Measurements from ENCODE around the gene SESTD1. TPM values are rescaled to one million over a fixed set of nuclear protein-coding genes. Genes with fewer than 3 reads are reported as not detected.

SESTD1 gene
- total RNA-seq, 2 donors from 2014 or later: 35.3 to 62.2 TPM

GRCh38 chr2:179071810-179072355, 192.7 kb downstream of the SESTD1 start:
- Histone ChIP-seq H3K36me3 (no peaks in the 10 kb centered on the region), H3K4me3 (no peak overlapping the region), H3K9me3 (no peaks in the 10 kb centered on the region), H3K27me3 (replicated peaks; ENCODE audit: insufficient read depth) (no peaks in the 10 kb centered on the region), H3K4me1 (ENCODE audit: control insufficient read depth in 1 of 2, low read depth in 2 of 2) (no peaks in the 10 kb centered on the region), H3K27ac (no peak overlapping the region)
- ATAC-seq (ENCODE audit: insufficient number of reproducible peaks, low FRiP score, low read depth) (no peak), DNase-seq (ENCODE audit: low spot score) (no peak)
- no peak for TF ChIP-seq CTCF (IDR thresholded peaks at IDR 0.05)

GRCh38 chr2:179070895-179071294, 193.7 kb downstream of the SESTD1 start:
- H3K36me3 ChIP-seq: no peaks in the 10 kb centered on the region
- TF ChIP-seq CTCF (IDR thresholded peaks at IDR 0.05): no peak
- DNase-seq (ENCODE audit: low spot score) (no peak), ATAC-seq (ENCODE audit: insufficient number of reproducible peaks, low FRiP score, low read depth) (no peak)
- H3K4me3 ChIP-seq: no peak overlapping the region
- H3K4me1 ChIP-seq (ENCODE audit: control insufficient read depth in 1 of 2, low read depth in 2 of 2): no peaks in the 10 kb centered on the region
- H3K27ac ChIP-seq: no peak overlapping the region
- no peaks in the 10 kb centered on the region for H3K9me3 ChIP-seq
- H3K27me3 ChIP-seq (replicated peaks; ENCODE audit: insufficient read depth): no peaks in the 10 kb centered on the region

- Histone ChIP-seq H3K27me3 (replicated peaks; ENCODE audit: insufficient read depth) (no peaks in the 10 kb centered on the region), H3K36me3 (no peaks in the 10 kb centered on the region), H3K4me1 (ENCODE audit: control insufficient read depth in 1 of 2, low read depth in 2 of 2) (no peaks in the 10 kb centered on the region), H3K27ac (no peak overlapping the region), H3K4me3 (no peak overlapping the region), H3K9me3 (no peaks in the 10 kb centered on the region)
- DNase-seq (ENCODE audit: low spot score): no peak
- no peak for ATAC-seq (ENCODE audit: insufficient number of reproducible peaks, low FRiP score, low read depth)
- no peak for TF ChIP-seq CTCF (IDR thresholded peaks at IDR 0.05)
Measured at GRCh38 chr2:179069685-179070084, 194.9 kb downstream of the SESTD1 start.

GRCh38 chr2:179068991-179069643, 195.5 kb downstream of the SESTD1 start:
- no peak for ATAC-seq (ENCODE audit: insufficient number of reproducible peaks, low FRiP score, low read depth)
- TF ChIP-seq CTCF (IDR thresholded peaks at IDR 0.05): no peak
- H3K27ac ChIP-seq: no peak overlapping the region
- H3K4me1 ChIP-seq (ENCODE audit: control insufficient read depth in 1 of 2, low read depth in 2 of 2): no peaks in the 10 kb centered on the region
- no peak overlapping the region for H3K4me3 ChIP-seq
- H3K36me3 ChIP-seq: no peaks in the 10 kb centered on the region
- H3K27me3 ChIP-seq (replicated peaks; ENCODE audit: insufficient read depth): no peaks in the 10 kb centered on the region
- no peaks in the 10 kb centered on the region for H3K9me3 ChIP-seq
- DNase-seq (ENCODE audit: low spot score): no peak

GRCh38 chr2:179059026-179059700, 205.5 kb downstream of the SESTD1 start:
- DNase-seq (ENCODE audit: low spot score): no peak
- no peak for TF ChIP-seq CTCF (IDR thresholded peaks at IDR 0.05)
- H3K9me3 ChIP-seq: no peaks in the 10 kb centered on the region
- peak overlapping the region in 1 of 2 donors; percentile 44 for H3K27ac ChIP-seq
- ATAC-seq (ENCODE audit: insufficient number of reproducible peaks, low FRiP score, low read depth): no peak
- no peaks in the 10 kb centered on the region for H3K36me3 ChIP-seq
- peaks cover 10 to 18% of the 10 kb centered on the region in 2 donors for H3K4me1 ChIP-seq (ENCODE audit: control insufficient read depth in 1 of 2, low read depth in 2 of 2)
- no peak overlapping the region for H3K4me3 ChIP-seq
- no peaks in the 10 kb centered on the region for H3K27me3 ChIP-seq (replicated peaks; ENCODE audit: insufficient read depth)
